SK-N-SH treated with all-trans-retinoic acid at 6 μM for 48 hours (cell line): ENCODE data around the gene CCNI2.

Experiments used
- BACH2 ChIP-seq: fragments of 250-450 bp; sonication (Bioruptor Pico); IDR thresholded peaks from 2 replicates; pipeline ENCODE4 v1.9.0; 2021; ENCODE audit warnings: mild to moderate bottlenecking, borderline replicate concordance
- CREB5 ChIP-seq: fragments of 250-450 bp; sonication (Bioruptor Pico); IDR thresholded peaks from 2 replicates; pipeline ENCODE4 v1.5.1; 2020; ENCODE audit warnings: low read depth, mild to moderate bottlenecking, moderate library complexity
- PPARA ChIP-seq: fragments of 250-450 bp; sonication (Bioruptor Pico); IDR thresholded peaks from 2 replicates; pipeline ENCODE4 v1.5.0; 2020; ENCODE audit warnings: mild to moderate bottlenecking, borderline replicate concordance
- RARB ChIP-seq: fragments of 250-450 bp; sonication (Bioruptor Pico); IDR thresholded peaks from 2 replicates; pipeline ENCODE4 v1.8.0; 2021; ENCODE audit warnings: mild to moderate bottlenecking, moderate library complexity
- TCF4 ChIP-seq: fragments of 250-450 bp; sonication (Bioruptor Pico); IDR thresholded peaks from 2 replicates; pipeline ENCODE4 v1.8.0; 2021; ENCODE audit warnings: mild to moderate bottlenecking, moderate library complexity, borderline replicate concordance
- ZFP30 ChIP-seq: fragments of 450-650 bp; formaldehyde crosslinking; IDR thresholded peaks from 2 replicates; pipeline ENCODE4 v1.5.0; 2022; ENCODE audit warnings: mild to moderate bottlenecking, moderate library complexity
- ZNF565 ChIP-seq: fragments of 450-650 bp; formaldehyde crosslinking; conservative IDR thresholded peaks from 2 replicates; pipeline ENCODE4 v1.5.0; 2020; ENCODE audit warnings: low read depth, mild to moderate bottlenecking, moderate library complexity
- ZNF70 ChIP-seq: fragments of 450-650 bp; formaldehyde crosslinking; IDR thresholded peaks from 2 replicates; pipeline ENCODE4 v1.5.0; 2020; ENCODE audit warnings: mild to moderate bottlenecking, moderate library complexity

- TF ChIP-seq RARB (CRISPR knock-in tag): no peak
- no peak for TF ChIP-seq BACH2 (CRISPR knock-in tag)
- no peak for TF ChIP-seq TCF4 (CRISPR knock-in tag)
- no peak for TF ChIP-seq ZFP30 (CRISPR knock-in tag)
- TF ChIP-seq ZNF70 (CRISPR knock-in tag): no peak
- no peak for TF ChIP-seq PPARA
- no peak for TF ChIP-seq ZNF565
- TF ChIP-seq CREB5 (CRISPR knock-in tag): no peak
Measured at GRCh38 chr5:132780577-132780976, 33.4 kb downstream of the CCNI2 start.
